ENCODE data around the gene DUSP10.

DUSP10 gene

DNA sequence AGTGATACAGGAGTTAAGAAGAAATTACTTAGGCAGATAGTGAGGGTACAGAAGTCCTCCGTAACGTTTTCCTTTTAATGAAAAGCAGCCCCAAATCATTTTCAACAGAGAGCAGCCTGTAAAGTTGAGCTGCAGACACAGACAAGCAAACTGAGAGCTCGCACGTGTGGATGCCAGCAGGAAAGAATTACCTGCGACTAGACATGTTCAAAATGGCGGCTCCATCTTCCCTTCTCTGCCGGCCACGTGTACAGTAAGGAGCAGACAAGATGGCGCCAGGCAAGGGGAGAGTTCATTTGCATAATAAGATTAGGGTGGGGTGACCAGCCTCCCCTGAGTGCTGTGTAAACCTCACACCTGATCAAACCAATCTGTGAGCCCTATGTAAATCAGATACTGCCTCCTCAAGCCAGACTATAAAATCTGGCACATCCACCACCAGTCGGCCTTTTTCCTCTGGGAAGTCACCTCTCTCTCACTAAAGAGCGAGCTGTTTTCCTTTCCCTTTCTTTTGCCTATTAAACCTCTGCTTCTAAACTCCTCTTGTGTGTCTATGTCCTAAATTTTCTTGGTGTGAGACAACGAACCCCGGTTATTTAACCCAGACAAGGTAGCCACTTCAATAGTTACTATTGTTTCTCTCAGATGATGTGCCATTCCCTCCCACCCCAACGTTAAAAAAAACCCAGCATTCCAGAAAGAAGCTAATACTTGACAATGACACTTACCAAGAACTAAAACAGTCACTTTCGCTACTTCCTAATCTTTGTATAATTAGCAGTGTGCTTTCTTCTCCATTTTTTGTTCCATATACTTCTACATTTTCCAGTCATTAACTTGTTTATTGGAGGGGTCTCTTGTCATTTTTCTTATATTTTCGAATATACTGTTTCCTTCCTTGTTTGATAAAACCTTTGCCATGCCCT is 27.4 kb downstream of the DUSP10 start:
- no peak for DNase-seq (ENCODE audit: extremely low read depth in 1 of 2, low read depth in 1 of 2)

- DNase-seq (ENCODE audit: extremely low read depth in 1 of 2, low read depth in 1 of 2), result peak; percentile 60 to 66
These were observed 29.0 kb downstream of the DUSP10 start for GRCh38 chr1:221712776-221713431.

GRCh38 chr1:221712198-221712684 is 29.6 kb downstream of the DUSP10 start:
- DNase-seq (ENCODE audit: extremely low read depth in 1 of 2, low read depth in 1 of 2), result no peak

DNA sequence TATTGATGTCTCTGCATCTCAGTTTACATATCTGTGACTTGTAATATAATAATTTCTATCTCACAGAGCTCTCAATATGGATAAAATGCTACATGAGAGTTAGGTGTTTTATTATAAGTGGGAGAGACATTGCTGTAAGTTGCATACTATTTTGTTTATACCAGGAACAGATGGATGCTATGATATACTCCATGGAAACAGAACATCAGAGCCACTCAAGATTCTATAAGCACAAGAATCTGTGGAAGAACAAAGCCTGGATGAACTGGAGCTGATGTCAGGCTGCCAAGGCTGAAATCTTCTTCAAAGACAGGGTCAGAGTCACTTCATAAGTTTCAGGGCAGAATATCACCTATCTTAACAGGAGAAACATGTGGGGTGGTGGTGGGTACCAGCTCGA is 30.2 kb downstream of the DUSP10 start:
- no peak for DNase-seq (ENCODE audit: extremely low read depth in 1 of 2, low read depth in 1 of 2)

GRCh38 chr1:221711063-221711577 is 30.8 kb downstream of the DUSP10 start:
- no peak for DNase-seq (ENCODE audit: extremely low read depth in 1 of 2, low read depth in 1 of 2)

GRCh38 chr1:221709854-221710253 is 32.0 kb downstream of the DUSP10 start:
- DNase-seq (ENCODE audit: extremely low read depth in 1 of 2, low read depth in 1 of 2), result no peak

- peak; percentile 21 to 22 for DNase-seq (ENCODE audit: extremely low read depth in 1 of 2, low read depth in 1 of 2)
These were observed 32.9 kb downstream of the DUSP10 start for GRCh38 chr1:221708987-221709386.

DNA sequence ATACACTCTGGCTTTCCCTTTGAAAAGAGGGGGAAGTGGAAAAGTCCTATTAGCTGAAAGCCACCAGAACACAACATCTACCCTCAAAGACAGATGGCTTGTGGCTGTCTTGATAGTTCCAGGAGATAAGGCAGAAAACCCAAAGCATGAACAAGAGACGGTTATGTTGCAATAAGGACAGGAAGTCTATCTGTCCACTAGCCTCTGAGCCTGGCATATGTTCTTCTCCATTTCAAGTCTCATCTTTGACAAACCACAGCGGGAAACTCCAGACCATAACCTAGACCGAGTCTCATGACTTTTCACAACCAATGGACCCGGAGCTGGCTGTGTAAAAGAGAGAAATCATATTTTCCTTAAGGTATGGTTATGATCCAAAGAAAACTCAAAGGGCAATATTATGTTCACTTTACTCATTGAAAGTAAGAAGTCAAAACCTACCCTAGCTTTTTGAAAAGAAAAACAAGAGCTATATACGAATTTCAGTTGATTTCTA is 33.8 kb downstream of the DUSP10 start:
- no peak for DNase-seq (ENCODE audit: extremely low read depth in 1 of 2, low read depth in 1 of 2)

GRCh38 chr1:221706876-221707582 is 34.9 kb downstream of the DUSP10 start:
- no peak for DNase-seq (ENCODE audit: extremely low read depth in 1 of 2, low read depth in 1 of 2)

DNA sequence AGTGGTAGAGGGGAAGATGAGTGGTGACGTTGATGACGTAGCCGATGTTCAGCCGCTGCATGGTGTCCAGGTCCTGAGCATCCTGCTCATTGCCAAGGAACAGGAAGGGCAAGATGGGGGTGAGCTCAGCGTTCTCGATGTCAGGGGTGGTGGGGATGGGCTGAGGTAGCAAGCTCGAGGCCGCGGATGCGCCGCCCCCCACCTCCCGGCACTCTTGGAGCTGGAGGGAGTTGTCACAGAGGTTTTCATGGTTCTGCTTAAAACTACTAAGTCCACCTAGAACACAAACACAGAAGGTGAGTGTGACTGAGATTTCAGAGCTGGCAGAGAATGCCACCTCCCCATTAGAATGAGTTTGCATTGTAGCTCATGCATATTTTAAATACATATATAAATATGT is 35.7 kb downstream of the DUSP10 start:
- DNase-seq (ENCODE audit: extremely low read depth in 1 of 2, low read depth in 1 of 2), result no peak

DNA sequence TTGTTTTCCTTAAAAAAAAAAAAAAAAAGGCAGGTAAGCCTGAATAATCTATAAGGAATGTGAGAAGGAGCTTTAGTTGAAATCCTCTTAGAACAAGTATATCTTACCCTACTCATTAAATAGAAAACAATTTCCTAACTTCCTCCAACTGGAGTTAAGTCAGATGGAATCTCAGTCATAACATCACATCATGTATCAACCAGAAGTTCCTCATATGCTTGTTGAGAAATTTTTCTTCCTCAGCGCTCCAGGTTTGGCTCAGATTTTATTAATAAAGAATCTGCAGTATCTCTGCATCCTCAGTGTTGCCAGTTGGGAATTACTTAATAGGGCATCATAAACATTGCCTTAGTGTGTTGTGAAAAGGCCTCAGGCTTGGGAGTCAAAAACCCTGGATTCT is 37.6 kb downstream of the DUSP10 start:
- no peak for DNase-seq (ENCODE audit: extremely low read depth in 1 of 2, low read depth in 1 of 2)

GRCh38 chr1:221701570-221702186 is 40.2 kb downstream of the DUSP10 start:
- DNase-seq (ENCODE audit: extremely low read depth in 1 of 2, low read depth in 1 of 2), result no peak

DNA sequence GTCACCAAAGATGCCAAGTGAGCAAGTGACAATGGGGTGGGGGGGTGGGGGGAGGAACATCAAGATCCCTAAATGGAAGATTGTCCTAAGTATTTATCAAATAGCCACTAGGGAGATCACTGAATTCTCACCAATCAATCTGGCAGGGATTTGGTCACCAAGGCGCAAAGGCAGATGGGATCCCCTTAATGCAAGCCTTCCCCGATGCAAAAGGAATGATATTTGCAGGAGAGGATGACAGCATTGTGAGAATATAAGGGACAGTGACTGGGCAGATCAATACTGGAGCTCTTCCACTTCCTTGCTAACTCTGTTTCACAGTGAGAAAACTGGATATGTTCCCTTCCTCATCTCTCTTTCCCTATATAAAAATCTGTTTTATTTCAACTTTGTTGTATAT is 40.9 kb downstream of the DUSP10 start:
- no peak for DNase-seq (ENCODE audit: extremely low read depth in 1 of 2, low read depth in 1 of 2)

DNA sequence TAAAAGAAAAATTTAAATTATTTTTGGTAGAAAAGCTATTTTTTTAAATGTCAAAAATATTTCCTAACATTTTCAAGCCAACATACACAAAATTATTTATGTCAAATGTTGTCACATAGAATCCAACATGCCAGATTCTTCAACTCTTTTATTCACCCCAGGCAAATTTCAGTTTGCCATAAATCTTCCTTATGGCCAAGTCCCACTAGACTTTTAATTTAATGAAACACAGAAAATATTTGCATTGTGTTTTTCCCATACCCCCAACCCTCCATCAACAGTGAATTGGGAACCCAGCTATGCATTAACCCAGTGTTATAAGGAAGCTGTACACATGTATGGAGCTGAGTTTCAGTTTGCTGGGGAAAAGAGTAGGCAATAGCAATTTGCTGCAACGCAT is 41.4 kb downstream of the DUSP10 start:
- DNase-seq (ENCODE audit: extremely low read depth in 1 of 2, low read depth in 1 of 2), result no peak

DNA sequence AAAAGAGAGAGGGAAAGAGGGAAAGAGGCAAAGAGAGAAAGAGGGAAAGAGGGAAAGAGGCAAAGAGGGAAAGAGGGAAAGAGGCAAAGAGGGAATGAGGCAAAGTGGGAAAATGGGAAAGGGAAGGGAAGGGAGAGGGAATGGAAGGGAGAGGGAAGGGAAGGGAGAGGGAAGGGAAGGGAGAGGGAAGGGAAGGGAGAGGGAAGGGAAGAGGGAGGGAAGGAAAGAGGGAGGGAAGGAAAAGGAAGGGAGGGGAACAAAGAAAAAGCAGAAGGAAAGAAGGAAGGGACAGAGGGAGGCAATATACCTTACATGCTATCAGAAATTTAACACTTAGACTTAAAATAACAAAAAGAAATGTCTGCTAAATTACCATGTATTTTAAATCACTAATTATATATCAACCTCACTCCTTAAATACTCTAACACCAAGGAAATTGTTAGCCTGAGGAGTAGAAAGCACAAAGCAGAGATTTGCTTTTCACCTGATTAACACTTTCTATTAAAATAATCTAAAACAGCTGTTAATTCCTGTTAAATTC is 41.8 kb downstream of the DUSP10 start:
- no peak for DNase-seq (ENCODE audit: extremely low read depth in 1 of 2, low read depth in 1 of 2)

DNA sequence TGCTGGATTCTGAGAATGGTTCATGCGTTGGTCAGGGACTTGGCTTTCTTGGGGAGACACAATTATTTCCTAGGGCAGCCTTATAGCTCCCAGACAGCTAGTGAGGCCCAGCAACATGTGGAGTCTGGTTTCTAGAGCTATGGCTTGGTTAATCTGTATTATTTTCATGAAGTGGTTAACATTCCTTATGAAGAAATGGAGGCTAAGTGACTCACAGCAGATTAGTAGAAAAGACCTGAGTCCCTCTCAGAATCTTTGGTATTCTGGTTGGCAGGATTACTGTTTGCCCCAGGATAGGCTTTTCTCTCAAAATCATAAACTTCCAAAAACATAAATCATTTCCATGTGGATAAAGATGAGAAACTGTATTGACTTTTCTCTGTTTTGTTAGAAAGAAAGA is 42.3 kb downstream of the DUSP10 start:
- DNase-seq (ENCODE audit: extremely low read depth in 1 of 2, low read depth in 1 of 2), result no peak

- DNase-seq (ENCODE audit: extremely low read depth in 1 of 2, low read depth in 1 of 2), result no peak
These were observed 43.1 kb downstream of the DUSP10 start for GRCh38 chr1:221698579-221699349.

GRCh38 chr1:221697923-221698425 is 43.9 kb downstream of the DUSP10 start:
- no peak for DNase-seq (ENCODE audit: extremely low read depth in 1 of 2, low read depth in 1 of 2)

DNA sequence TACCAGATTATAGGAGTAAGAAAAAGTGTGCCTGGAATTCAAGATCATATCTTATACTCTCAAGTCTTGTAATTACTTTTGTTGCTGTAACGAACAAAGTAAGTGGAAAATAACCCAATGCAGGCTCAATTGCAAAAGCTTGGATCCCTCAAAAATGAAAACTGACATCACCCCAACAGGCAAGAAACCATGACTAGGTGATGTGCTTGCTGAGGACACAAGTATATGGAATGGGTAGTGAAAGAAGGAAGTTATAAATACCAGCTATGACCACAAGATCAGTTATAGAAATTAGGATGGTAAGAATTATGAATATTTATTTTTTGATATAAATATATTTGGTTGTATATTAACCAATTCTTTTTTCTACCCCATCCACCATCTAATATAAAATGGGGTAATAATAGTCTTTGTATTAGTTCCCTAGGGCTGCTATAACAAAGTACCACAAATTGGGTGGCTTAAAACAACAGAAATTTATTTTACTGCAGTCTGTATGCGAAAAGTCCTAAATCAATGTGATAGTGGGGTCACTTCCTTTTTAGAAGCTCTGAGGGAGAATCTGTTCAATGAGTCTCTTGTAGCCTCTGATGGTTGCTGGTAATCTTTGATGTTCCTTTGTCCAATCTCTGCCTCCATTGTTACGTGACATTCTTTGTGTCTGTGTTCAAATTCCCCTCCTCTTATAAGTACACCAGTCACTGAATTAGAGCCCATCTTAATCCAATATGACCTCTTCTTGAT is 45.0 kb downstream of the DUSP10 start:
- DNase-seq (ENCODE audit: extremely low read depth in 1 of 2, low read depth in 1 of 2), result no peak

Measured in activated CD8-positive, alpha-beta memory T cell treated with anti-CD3 and anti-CD28 coated beads for 1 hour (primary cell).